ENCODE measurements around the gene CHD9. TPM values are rescaled to one million over a fixed set of nuclear protein-coding genes. Genes with fewer than 3 reads are reported as not detected.

CHD9 gene
- total and polyA plus RNA-seq, 9 of the 15 experiments (the other 6 are each of a cell fraction or from before 2014, with no cell fraction given): 29.0 to 69.3 (median 40.6) TPM

DNA sequence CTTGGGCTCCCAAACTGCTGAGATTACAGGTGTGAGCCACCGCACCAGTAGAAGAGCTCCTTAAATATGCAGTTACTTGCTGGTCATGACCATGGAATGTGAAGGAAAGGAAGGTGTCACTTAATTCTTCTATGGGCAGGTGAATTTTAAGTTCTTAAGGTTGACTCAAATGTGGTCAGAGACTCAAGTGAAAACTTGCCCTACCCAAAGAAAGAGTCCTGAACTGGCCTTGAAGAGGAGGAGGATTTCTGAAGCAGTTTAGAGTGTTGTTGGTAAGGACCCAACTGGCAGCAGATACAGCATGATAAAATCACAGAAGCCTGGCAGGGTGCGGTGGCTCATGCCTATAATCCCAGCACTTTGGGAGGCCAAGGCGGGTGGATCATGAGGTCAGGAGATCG lies 29.4 kb downstream of the CHD9 start:
- H3K36me3 ChIP-seq (ENCODE audit: control insufficient read depth, insufficient read depth, low read length): peaks cover 21% of the 10 kb centered on the region; the same call in 2 of the 3 replicates
- TF ChIP-seq ZZZ3 (IDR thresholded peaks at IDR 0.05): no peak
- no peak for TF ChIP-seq ZFP36 (IDR thresholded peaks at IDR 0.05; ENCODE audit: low read depth, low read length, partially characterized antibody)
- no peak for TF ChIP-seq U2AF2 (optimal IDR thresholded peaks at IDR 0.05; ENCODE audit: low read depth, low read length)
- TF ChIP-seq CBX3 (IDR thresholded peaks at IDR 0.05; ENCODE audit: borderline replicate concordance in 1 of 2, low read length in 2 of 2): no peak
- no peak for TF ChIP-seq ZNF133 (CRISPR knock-in tag; IDR thresholded peaks at IDR 0.05)
- TF ChIP-seq CBFA2T3 (IDR thresholded peaks at IDR 0.05): no peak
- TF ChIP-seq TRIM24 (IDR thresholded peaks at IDR 0.05): no peak
- TF ChIP-seq, protein P1, sequence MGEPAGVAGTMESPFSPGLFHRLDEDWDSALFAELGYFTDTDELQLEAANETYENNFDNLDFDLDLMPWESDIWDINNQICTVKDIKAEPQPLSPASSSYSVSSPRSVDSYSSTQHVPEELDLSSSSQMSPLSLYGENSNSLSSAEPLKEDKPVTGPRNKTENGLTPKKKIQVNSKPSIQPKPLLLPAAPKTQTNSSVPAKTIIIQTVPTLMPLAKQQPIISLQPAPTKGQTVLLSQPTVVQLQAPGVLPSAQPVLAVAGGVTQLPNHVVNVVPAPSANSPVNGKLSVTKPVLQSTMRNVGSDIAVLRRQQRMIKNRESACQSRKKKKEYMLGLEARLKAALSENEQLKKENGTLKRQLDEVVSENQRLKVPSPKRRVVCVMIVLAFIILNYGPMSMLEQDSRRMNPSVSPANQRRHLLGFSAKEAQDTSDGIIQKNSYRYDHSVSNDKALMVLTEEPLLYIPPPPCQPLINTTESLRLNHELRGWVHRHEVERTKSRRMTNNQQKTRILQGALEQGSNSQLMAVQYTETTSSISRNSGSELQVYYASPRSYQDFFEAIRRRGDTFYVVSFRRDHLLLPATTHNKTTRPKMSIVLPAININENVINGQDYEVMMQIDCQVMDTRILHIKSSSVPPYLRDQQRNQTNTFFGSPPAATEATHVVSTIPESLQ (CRISPR knock-in tag; IDR thresholded peaks at IDR 0.05): no peak
- no peak for TF ChIP-seq SMC3 (conservative IDR thresholded peaks at IDR 0.05; ENCODE audit: insufficient read depth, low read depth, low read length)
- H3K27ac ChIP-seq (ENCODE audit: extremely low read depth, low read depth, low read length): no peak overlapping the region
- ChIA-PET POLR2A (interaction anchor here (1.0 to 1.4 kb wide), 2 partner anchors 9 to 15 kb away, joined by 3 to 4 read pairs; no protein-coding TSS in a partner anchor), CTCF (ENCODE audit: low intra/inter-chr PET ratio) (interaction anchor here (0.7 kb wide), 1 partner anchor 134 kb away, joined by 3 read pairs; no protein-coding TSS in a partner anchor)
- peaks cover 5 to 50% of the 10 kb centered on the region in 2 experiments; a peak in 3 of 5 replicates for H3K4me1 ChIP-seq (replicated peaks in 1 of 2; ENCODE audit: control insufficient read depth in 2 of 2, insufficient read depth in 2 of 2, low read length in 2 of 2)
- DNase-seq (ENCODE audit: extremely low read depth in 1 of 4, low spot score in 3 of 4) (no peak), ATAC-seq (no peak), FAIRE-seq (no peak)
- H4K20me1 ChIP-seq (replicated peaks; ENCODE audit: control insufficient read depth, insufficient read depth, low read length): no peaks in the 10 kb centered on the region; the same call in 1 of the 2 replicates
- WGBS (ENCODE audit: insufficient coverage, low coverage, missing lambda C conversion rate): 97% methylated on average over 4 of the region's 4 CpGs
- no peak overlapping the region for H3K4me3 ChIP-seq
- in situ Hi-C loops (cut with MboI) (no loop called here), intact Hi-C loops (cut with micrococcal nuclease) (no loop called here)
- H3K27me3 ChIP-seq (ENCODE audit: control insufficient read depth in 2 of 2, insufficient read depth in 2 of 2, low read length in 2 of 2): no peaks in the 10 kb centered on the region
- peaks cover 64% of the 10 kb centered on the region for H3K79me2 ChIP-seq (ENCODE audit: control insufficient read depth, insufficient read depth, low read length)
- no peak overlapping the region for H3K4me2 ChIP-seq (ENCODE audit: insufficient read depth, low read length)
- no peaks in the 10 kb centered on the region for H3K9me1 ChIP-seq (ENCODE audit: control insufficient read depth, insufficient read depth, low read length)
- no peak overlapping the region for H3K9ac ChIP-seq (ENCODE audit: insufficient read depth in 1 of 2, low read depth in 2 of 2, low read length in 2 of 2)
- no peak overlapping the region for H2AFZ ChIP-seq (ENCODE audit: low read depth, low read length)
- BruUV-seq (replicated peaks): no TSS peak
- no peaks in the 10 kb centered on the region; the same call in 1 of the 2 replicates for H3K9me3 ChIP-seq (replicated peaks; ENCODE audit: control insufficient read depth, insufficient read depth, low read depth, low read length)
